Nephron (organoid): Measurements from ENCODE around the gene LTBP4.
"Not testable (repeated sequence)": the region's sequence is repeated elsewhere in the genome, so short reads cannot be mapped to it uniquely, and the experiment has no call there.

Source experiments
- H3K27ac Mint-ChIP-seq, 3 experiments: 2 replicates each; pipeline ENCODE4 v1.8.0; 2020; ENCODE audit warnings: mixed read lengths in 3 of 3, mild to moderate bottlenecking in 2 of 3, moderate library complexity in 1 of 3
- H3K27me3 Mint-ChIP-seq: 2 replicates; pipeline ENCODE4 v1.8.0; 2021; ENCODE audit warnings: low read depth, mild to moderate bottlenecking, moderate library complexity, mixed read lengths
- H3K36me3 Mint-ChIP-seq: 2 replicates; pipeline ENCODE4 v1.8.0; 2020; ENCODE audit warnings: low read depth, mixed read lengths
- H3K4me1 Mint-ChIP-seq: 2 replicates; pipeline ENCODE4 v1.8.0; 2020; ENCODE audit warnings: mixed read lengths
- H3K4me3 Mint-ChIP-seq, 3 experiments: 2 replicates each; pipeline ENCODE4 v1.8.0; 2020; ENCODE audit warnings: mild to moderate bottlenecking in 3 of 3, mixed read lengths in 3 of 3, moderate library complexity in 2 of 3
- H3K9me3 Mint-ChIP-seq: 2 replicates; pipeline ENCODE4 v1.8.0; 2020; ENCODE audit warnings: mixed read lengths
- TF ChIP-seq, protein P1 (sequence below), 3 experiments: fragments of 200-600 bp; sonication (generic); IDR thresholded peaks; one replicate each; pipeline ENCODE4 v1.5.0; 2021; ENCODE audit warnings: antibody characterized with exemption in 3 of 3; ENCODE audit not compliant: unreplicated experiment in 3 of 3

LTBP4 gene

DNA sequence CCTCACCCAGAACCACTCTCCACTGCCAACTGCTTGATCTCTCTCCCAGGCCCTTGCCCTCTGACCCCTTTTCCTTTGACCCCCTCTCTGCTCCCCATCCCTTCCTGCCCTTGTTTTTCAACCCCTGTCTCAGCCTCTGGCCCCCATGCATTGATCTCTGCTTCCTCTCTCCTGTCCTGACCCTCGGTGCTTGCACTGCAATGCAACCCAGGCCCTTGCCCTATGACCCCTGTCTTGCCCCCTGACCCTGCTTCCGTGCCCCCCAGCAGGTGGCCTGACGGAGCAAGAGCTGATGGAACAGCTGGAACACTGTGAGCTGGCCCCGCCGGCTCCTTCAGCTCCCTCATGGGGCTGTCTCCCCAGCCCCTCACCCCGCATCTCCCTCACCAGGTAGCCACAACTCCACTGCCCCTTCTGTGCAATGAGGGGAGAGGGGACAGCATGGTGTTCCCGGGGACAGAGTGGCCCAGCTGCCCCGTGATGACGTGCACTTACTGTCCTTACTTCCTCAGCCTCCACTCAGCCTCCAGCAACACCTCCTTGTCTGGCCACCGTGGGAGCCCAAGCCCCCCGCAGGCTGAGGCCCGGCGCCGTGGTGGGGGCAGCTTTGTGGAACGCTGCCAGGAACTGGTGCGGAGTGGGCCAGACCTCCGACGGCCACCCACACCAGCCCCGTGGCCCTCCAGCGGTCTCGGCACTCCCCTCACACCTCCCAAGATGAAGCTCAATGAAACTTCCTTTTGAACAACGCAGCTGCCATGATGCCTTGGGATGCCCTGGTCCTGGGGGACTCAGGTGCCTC, 10.5 kb upstream of the LTBP4 start:
- no peak overlapping the region for H3K27ac Mint-ChIP-seq

DNA sequence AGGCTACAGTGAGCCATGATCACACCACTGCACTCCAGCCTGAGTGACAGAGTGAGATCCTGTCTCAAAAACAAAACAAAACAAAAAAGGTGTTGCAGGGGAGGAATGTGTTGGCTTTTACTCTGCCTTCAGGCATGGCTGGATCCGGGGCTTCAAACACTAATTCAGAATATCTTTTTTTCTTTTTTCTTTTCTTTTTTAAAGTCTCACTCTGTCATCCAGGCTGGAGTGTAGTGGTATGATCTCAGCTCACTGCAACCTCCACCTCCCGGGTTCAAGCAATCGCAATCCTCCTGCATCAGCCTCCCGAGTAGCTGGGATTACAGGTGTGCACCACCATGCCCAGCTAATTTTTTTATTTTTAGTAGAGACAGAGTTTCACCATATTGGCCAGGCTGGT, 9.4 kb upstream of the LTBP4 start:
- H3K27me3 Mint-ChIP-seq = peaks cover 15% of the 10 kb centered on the region
- H3K27ac Mint-ChIP-seq, H3K9me3 Mint-ChIP-seq, H3K4me3 Mint-ChIP-seq, H3K4me1 Mint-ChIP-seq: not testable (repeated sequence)
- peaks cover 24% of the 10 kb centered on the region for H3K36me3 Mint-ChIP-seq

More for the DNA sequence above, 10.5 kb upstream of the LTBP4 start:
- no peaks in the 10 kb centered on the region for H3K4me1 Mint-ChIP-seq
- no peak overlapping the region for H3K4me3 Mint-ChIP-seq
- H3K36me3 Mint-ChIP-seq = peaks cover 32% of the 10 kb centered on the region
- TF ChIP-seq, protein P1, sequence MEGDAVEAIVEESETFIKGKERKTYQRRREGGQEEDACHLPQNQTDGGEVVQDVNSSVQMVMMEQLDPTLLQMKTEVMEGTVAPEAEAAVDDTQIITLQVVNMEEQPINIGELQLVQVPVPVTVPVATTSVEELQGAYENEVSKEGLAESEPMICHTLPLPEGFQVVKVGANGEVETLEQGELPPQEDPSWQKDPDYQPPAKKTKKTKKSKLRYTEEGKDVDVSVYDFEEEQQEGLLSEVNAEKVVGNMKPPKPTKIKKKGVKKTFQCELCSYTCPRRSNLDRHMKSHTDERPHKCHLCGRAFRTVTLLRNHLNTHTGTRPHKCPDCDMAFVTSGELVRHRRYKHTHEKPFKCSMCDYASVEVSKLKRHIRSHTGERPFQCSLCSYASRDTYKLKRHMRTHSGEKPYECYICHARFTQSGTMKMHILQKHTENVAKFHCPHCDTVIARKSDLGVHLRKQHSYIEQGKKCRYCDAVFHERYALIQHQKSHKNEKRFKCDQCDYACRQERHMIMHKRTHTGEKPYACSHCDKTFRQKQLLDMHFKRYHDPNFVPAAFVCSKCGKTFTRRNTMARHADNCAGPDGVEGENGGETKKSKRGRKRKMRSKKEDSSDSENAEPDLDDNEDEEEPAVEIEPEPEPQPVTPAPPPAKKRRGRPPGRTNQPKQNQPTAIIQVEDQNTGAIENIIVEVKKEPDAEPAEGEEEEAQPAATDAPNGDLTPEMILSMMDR (IDR thresholded peaks at IDR 0.05; ENCODE audit: unreplicated experiment in 3 of 3) = no peak
- peaks cover 11% of the 10 kb centered on the region for H3K27me3 Mint-ChIP-seq
- no peaks in the 10 kb centered on the region for H3K9me3 Mint-ChIP-seq

DNA sequence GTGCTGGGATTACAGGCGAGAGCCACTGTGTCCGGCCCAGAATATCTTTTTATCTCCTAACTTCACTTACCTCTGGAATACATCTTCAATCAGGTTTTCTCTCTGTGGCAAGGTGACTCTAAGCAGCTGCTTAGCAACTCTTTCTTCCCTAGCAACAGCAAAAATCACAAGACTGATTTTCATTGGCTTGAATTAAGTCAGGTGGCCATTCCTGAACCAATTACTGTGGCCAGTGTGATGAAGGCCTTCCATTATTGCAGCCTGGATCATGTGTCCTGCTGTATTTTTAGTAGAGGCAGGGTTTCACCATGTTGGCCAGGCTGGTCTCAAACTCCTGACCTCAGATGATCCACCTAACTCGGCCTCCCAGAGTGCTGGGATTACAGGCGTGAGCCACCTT, 9.0 kb upstream of the LTBP4 start:
- no peak overlapping the region for H3K4me3 Mint-ChIP-seq
- TF ChIP-seq, protein P1 (IDR thresholded peaks at IDR 0.05; ENCODE audit: unreplicated experiment in 3 of 3) = no peak
- peaks cover 20% of the 10 kb centered on the region for H3K36me3 Mint-ChIP-seq
- no peak overlapping the region for H3K27ac Mint-ChIP-seq
- no peaks in the 10 kb centered on the region for H3K9me3 Mint-ChIP-seq
- peaks cover 15% of the 10 kb centered on the region for H3K27me3 Mint-ChIP-seq
- no peaks in the 10 kb centered on the region for H3K4me1 Mint-ChIP-seq

DNA sequence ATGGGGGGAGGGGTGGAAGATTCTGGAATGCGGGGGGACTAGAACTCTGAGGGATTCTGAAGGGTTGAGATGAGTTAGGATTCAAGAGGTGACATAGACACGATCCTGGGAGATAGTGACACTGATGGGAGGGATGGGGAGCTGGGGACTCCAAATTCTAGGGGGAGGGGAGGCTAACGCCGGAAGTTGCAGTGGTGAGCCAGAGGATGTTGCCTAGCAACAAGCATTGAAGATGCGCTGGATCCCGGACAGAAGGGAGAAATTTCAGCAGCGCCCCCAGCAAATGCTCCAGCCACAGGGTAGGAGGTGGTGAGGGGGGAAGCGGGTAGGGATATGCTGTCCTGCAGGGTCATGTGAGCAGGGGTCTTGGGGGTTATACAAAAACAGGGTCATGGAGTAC, 6.9 kb upstream of the LTBP4 start:
- H3K4me3 Mint-ChIP-seq = peak overlapping the region; percentile 36 to 41 (median 39)
- no peaks in the 10 kb centered on the region for H3K9me3 Mint-ChIP-seq
- peaks cover 8% of the 10 kb centered on the region for H3K36me3 Mint-ChIP-seq
- peaks cover 10% of the 10 kb centered on the region for H3K4me1 Mint-ChIP-seq
- H3K27ac Mint-ChIP-seq = peak overlapping the region in 1 of 3 experiments; percentile 51
- H3K27me3 Mint-ChIP-seq = peaks cover 26% of the 10 kb centered on the region
- TF ChIP-seq, protein P1 (IDR thresholded peaks at IDR 0.05; ENCODE audit: unreplicated experiment in 3 of 3) = no peak

DNA sequence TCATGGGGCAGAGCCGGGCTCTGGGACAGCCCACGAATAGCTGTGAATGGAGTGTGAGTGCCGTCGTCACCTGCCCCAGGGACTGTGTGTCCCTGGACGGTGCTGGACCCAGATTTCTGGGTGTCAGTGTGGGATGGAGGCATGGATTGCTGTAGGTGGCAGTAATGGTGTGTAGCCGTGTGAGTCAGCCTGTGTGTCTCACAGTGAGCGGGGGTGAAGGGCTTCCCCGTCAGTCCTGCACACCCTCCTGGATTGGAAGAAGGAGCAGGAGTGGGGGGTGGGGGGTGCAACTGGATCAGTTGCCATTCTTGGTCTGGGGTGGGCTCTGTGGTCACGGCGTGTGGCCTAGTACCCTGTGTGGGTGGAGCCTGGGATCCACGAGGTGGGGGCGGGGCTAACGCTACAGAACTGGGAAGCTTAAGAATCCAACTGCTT, 6.5 kb upstream of the LTBP4 start:
- Mint-ChIP-seq H3K4me1 (peaks cover 14% of the 10 kb centered on the region), H3K36me3 (peaks cover 8% of the 10 kb centered on the region), H3K4me3 (peak overlapping the region; percentile 41 to 70 (median 54)), H3K27ac (peak overlapping the region in 1 of 3 experiments; percentile 43), H3K27me3 (peaks cover 30% of the 10 kb centered on the region), H3K9me3 (no peaks in the 10 kb centered on the region)
- TF ChIP-seq, protein P1 (IDR thresholded peaks at IDR 0.05; ENCODE audit: unreplicated experiment in 3 of 3) = no peak

DNA sequence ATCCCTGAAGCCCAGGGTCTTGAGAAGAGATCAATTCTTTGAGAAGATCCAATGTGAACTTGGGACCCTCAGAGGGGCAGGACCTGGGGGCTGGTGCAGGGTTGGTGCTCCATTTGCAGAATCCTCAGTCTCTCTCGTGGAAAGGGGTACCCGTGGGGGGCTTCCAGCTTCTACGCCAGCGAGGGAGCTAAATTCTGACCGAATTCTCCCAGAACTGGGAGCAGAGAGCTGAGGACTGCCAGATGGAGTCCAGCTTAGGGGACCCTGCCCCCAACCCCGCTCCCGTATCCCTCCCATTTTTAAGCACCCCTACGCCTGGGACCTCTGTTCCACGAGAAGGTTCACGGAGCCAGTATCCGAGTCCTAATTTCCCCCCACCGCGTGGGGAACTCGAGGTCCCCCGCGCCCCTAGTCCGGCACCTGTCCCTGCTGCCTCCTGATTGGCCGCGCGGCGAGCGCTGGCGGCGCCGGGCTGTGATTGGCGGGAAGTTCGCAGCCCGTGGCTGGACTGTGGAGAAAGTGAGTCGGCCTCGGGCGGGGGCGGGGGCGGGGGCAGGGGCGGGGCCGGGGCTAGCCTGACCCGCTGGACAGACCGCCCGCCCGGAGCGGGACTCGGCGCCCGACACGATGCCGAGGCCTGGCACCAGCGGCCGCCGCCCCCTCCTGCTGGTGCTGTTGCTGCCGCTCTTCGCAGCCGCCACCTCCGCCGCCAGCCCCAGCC, 4.4 kb upstream of the LTBP4 start:
- TF ChIP-seq, protein P1 (IDR thresholded peaks at IDR 0.05; ENCODE audit: unreplicated experiment in 3 of 3) = no peak
- peaks cover 4% of the 10 kb centered on the region for H3K36me3 Mint-ChIP-seq
- H3K27me3 Mint-ChIP-seq = peaks cover 38% of the 10 kb centered on the region
- H3K9me3 Mint-ChIP-seq = no peaks in the 10 kb centered on the region
- no peak overlapping the region for H3K27ac Mint-ChIP-seq
- peak overlapping the region in 2 of 3 experiments; percentile 26 to 88 for H3K4me3 Mint-ChIP-seq
- H3K4me1 Mint-ChIP-seq = peaks cover 23% of the 10 kb centered on the region
